ENCODE data around the gene KATNA1.
A peak's percentile ranks its signal among the peaks of the same experiment; 100 is the strongest.

- TF ChIP-seq POLR2A (IDR thresholded peaks at IDR 0.05; ENCODE audit: borderline replicate concordance, extremely low read depth, insufficient read depth, insufficient read length) (peak; percentile 89), ZNF274 (IDR thresholded peaks at IDR 0.05; ENCODE audit: low read depth, low read length) (no peak), POLR2AphosphoS5 (IDR thresholded peaks at IDR 0.05; ENCODE audit: low read depth, low read length) (peak; percentile 97), EZH2phosphoT487 (IDR thresholded peaks at IDR 0.05; ENCODE audit: borderline replicate concordance) (no peak), CTCF (IDR thresholded peaks at IDR 0.05 in 2 of 3, conservative IDR thresholded peaks at IDR 0.05 in 1 of 3; ENCODE audit: borderline replicate concordance in 1 of 3, insufficient read depth in 1 of 3, low read depth in 2 of 3, low read length in 2 of 3) (no peak), SP1 (IDR thresholded peaks at IDR 0.05; ENCODE audit: low read depth) (peak; percentile 54), ELF1 (IDR thresholded peaks at IDR 0.05; ENCODE audit: borderline replicate concordance, low read depth) (peak; percentile 26; the same call in 1 of the 2 replicates), RAD21 (IDR thresholded peaks at IDR 0.05; ENCODE audit: low read depth) (peak; percentile 31; the same call in 1 of the 2 replicates), EZH2 (IDR thresholded peaks at IDR 0.05) (no peak), JUND (IDR thresholded peaks at IDR 0.05) (no peak), ATF3 (IDR thresholded peaks at IDR 0.05) (no peak)
Measured at GRCh38 chr6:149648148-149649145, at the start of gene KATNA1.
